Endothelial cell of umbilical vein (primary cell): ENCODE data around the gene RAD51C. TPM values are rescaled to one million over a fixed set of nuclear protein-coding genes. Genes with fewer than 3 reads are reported as not detected.

ENCODE experiments used
- BruUV-seq: library from RNA; stranded (reverse); fragments of 400-500 nt; replicated peaks from 2 replicates; lab custom pipeline; 2021; lab: Mats Ljungman, UMichigan
- CTCF ChIA-PET: fragments of 300-600, 350-600 bp; sonication (Branson Sonifier 250); formaldehyde crosslinking; loops from one replicate; lab custom pipeline; 2021; ENCODE audit warnings: antibody characterized with exemption, inconsistent platforms; lab: Charles Lee
- POLR2A ChIA-PET: fragments of 300-600, 350-600 bp; sonication (Branson Sonifier 250); formaldehyde crosslinking; loops from one replicate; lab custom pipeline; 2021; ENCODE audit warnings: antibody characterized with exemption, inconsistent platforms; lab: Charles Lee
- DNase-seq: peaks from one replicate; pipeline ENCODE4 v3.0.0-alpha.2; 2011; ENCODE audit warnings: low read depth, low spot score
- FAIRE-seq: peaks from 2 replicates; lab custom pipeline; 2011; peaks lifted over from hg19 to GRCh38; lab: Jason Lieb, UNC
- H2AFZ ChIP-seq: 2 replicates; pipeline ENCODE4 v1.6.0; 2012; ENCODE audit warnings: low read depth, low read length, control low read depth, inconsistent platforms
- H3K27ac ChIP-seq: 2 replicates; pipeline ENCODE4 v1.5.1; 2011; ENCODE audit warnings: low read depth, mild to moderate bottlenecking, control low read depth, low read length, moderate library complexity; ENCODE audit not compliant: insufficient read depth
- H3K27me3 ChIP-seq, 2 experiments: 2 replicates each; pipeline versions ENCODE4 v1.6.0 to v1.6.1; 2011; ENCODE audit warnings: low read length in 2 of 2, mixed read lengths in 1 of 2; ENCODE audit not compliant: control insufficient read depth in 2 of 2, insufficient read depth in 2 of 2
- H3K36me3 ChIP-seq, 2 experiments: 2 replicates in 1 of 2; 3 replicates in 1 of 2; pipeline ENCODE4 v1.5.1; 2011; ENCODE audit warnings: low read length in 2 of 2, mild to moderate bottlenecking in 1 of 2, moderate library complexity in 1 of 2; ENCODE audit not compliant: control insufficient read depth in 2 of 2, insufficient read depth in 2 of 2; ENCODE audit errors: extremely low read depth in 1 of 2
- H3K4me1 ChIP-seq: 3 replicates; pipeline ENCODE4 v1.5.1; 2011; ENCODE audit warnings: mild to moderate bottlenecking, low read length; ENCODE audit not compliant: control insufficient read depth, insufficient read depth; ENCODE audit errors: extremely low read depth
- H3K4me2 ChIP-seq: 2 replicates; pipeline ENCODE4 v1.6.1; 2011; ENCODE audit warnings: low read length, control low read depth, mixed read lengths; ENCODE audit not compliant: insufficient read depth
- H3K4me3 ChIP-seq, 3 experiments: fragments of 200-600 bp in 1 of 3; sonication (generic), shearing (Covaris generic) in 1 of 3; replicated peaks in 1 of 3; 2 replicates each; pipeline ENCODE4 v1.5.1; 2011 to 2016; ENCODE audit warnings: control low read depth in 3 of 3, low read length in 3 of 3, mild to moderate bottlenecking in 2 of 3, inconsistent platforms in 1 of 3, low read depth in 1 of 3, moderate library complexity in 1 of 3; ENCODE audit not compliant: insufficient read depth in 1 of 3
- H3K79me2 ChIP-seq: 2 replicates; pipeline ENCODE4 v1.6.0; 2012; ENCODE audit warnings: low read length, inconsistent platforms; ENCODE audit not compliant: control insufficient read depth, insufficient read depth
- H3K9ac ChIP-seq: replicated peaks from 2 replicates; pipeline ENCODE3; 2011; ENCODE audit warnings: low read length, control low read depth; ENCODE audit not compliant: insufficient read depth; ENCODE audit errors: extremely low read depth
- H3K9me1 ChIP-seq: replicated peaks from 3 replicates; pipeline ENCODE4 v1.6.0; 2011; ENCODE audit warnings: mild to moderate bottlenecking, low read length; ENCODE audit not compliant: control insufficient read depth, insufficient read depth; ENCODE audit errors: extremely low read depth
- H3K9me3 ChIP-seq: replicated peaks from 2 replicates; pipeline ENCODE4 v1.5.1; 2012; ENCODE audit warnings: low read length, inconsistent platforms; ENCODE audit not compliant: control insufficient read depth, insufficient read depth
- H4K20me1 ChIP-seq: replicated peaks from 2 replicates; pipeline ENCODE3; 2011; ENCODE audit warnings: mild to moderate bottlenecking, low read length; ENCODE audit not compliant: control insufficient read depth, insufficient read depth; ENCODE audit errors: extremely low read depth
- CTCF ChIP-seq, 2 donors: IDR thresholded peaks; 1 replicate in 1 of 2; 2 replicates in 1 of 2; pipeline ENCODE4 v1.5.1; 2011; ENCODE audit warnings: low read length in 2 of 2, mild to moderate bottlenecking in 2 of 2, moderate library complexity in 2 of 2, control low read depth in 1 of 2, inconsistent platforms in 1 of 2, low read depth in 1 of 2; ENCODE audit not compliant: insufficient read depth in 1 of 2; ENCODE audit errors: extremely low read depth in 1 of 2
- EZH2 ChIP-seq: IDR thresholded peaks from 2 replicates; pipeline ENCODE4 v1.6.1; 2012; ENCODE audit warnings: borderline replicate concordance, low read depth, mild to moderate bottlenecking, moderate library complexity, low read length, inconsistent platforms; ENCODE audit not compliant: severe bottlenecking
- FOS ChIP-seq: IDR thresholded peaks from 2 replicates; pipeline ENCODE4 v1.6.1; 2011; ENCODE audit warnings: mild to moderate bottlenecking, low read length, moderate library complexity, borderline replicate concordance; ENCODE audit not compliant: insufficient read depth
- GATA2 ChIP-seq: IDR thresholded peaks from 2 replicates; pipeline ENCODE4 v1.7.0; 2011; ENCODE audit warnings: low read depth, mild to moderate bottlenecking, moderate library complexity, mixed read lengths, low read length; ENCODE audit not compliant: insufficient read length, insufficient read depth
- JUN ChIP-seq: IDR thresholded peaks from 2 replicates; pipeline ENCODE4 v1.6.1; 2011; ENCODE audit warnings: borderline replicate concordance, low read depth; ENCODE audit not compliant: insufficient read length, insufficient read depth
- MAX ChIP-seq: IDR thresholded peaks from 2 replicates; pipeline ENCODE4 v1.6.1; 2011; ENCODE audit not compliant: insufficient read depth, insufficient read length
- MYC ChIP-seq: IDR thresholded peaks from one replicate; pipeline ENCODE4 v1.6.1; 2011; ENCODE audit warnings: mild to moderate bottlenecking, low read depth, low read length
- POLR2A ChIP-seq: IDR thresholded peaks from 2 replicates; pipeline ENCODE4 v1.6.1; 2012; ENCODE audit warnings: low read depth, mild to moderate bottlenecking, control low read depth, low read length
- POLR2AphosphoS5 ChIP-seq: IDR thresholded peaks from 2 replicates; pipeline ENCODE4 v1.6.1; 2012; ENCODE audit warnings: low read depth, mild to moderate bottlenecking, control low read depth, low read length, moderate library complexity; ENCODE audit not compliant: insufficient read depth
- dilution Hi-C: fragments of 300-500 bp; cut with MboI; formaldehyde crosslinking; loops from one replicate; pipeline ENCODE4 v1.15.0; 2019; ENCODE audit warnings: low sequenced_read_pairs; ENCODE audit not compliant: extremely low pct_ligation_motif_present
- intact Hi-C: fragments of 100-400 bp; cut with micrococcal nuclease; formaldehyde crosslinking; loops from one replicate; pipeline ENCODE4 v1.10.0; 2022
- polyA plus RNA-seq, 4 experiments: library from polyadenylated mRNA; depleted of rRNA in 3 of 4; stranded (reverse) in 3 of 4; unstranded in 1 of 4; fragments of >200 nt; gene quantifications; 2 replicates each; pipeline versions ENCODE4 v1.2.1 to v1.2.3, GENCODE V29; 2011 to 2012; ENCODE audit warnings: missing spikeins in 1 of 4
- total RNA-seq: library from RNA; stranded (reverse); gene quantifications from 2 replicates; pipeline ENCODE4 v1.2.3, GENCODE V29; 2021

Gene RAD51C
- total and polyA plus RNA-seq, 2 donors (not counting 3 experiments of a cell fraction or from before 2014, with no cell fraction given), result 24.8 to 38.9 TPM

GRCh38 chr17:58671969-58672368 is 20.4 kb upstream of the RAD51C start:
- FAIRE-seq, result no peak
- Histone ChIP-seq H3K9ac (no peak overlapping the region), H3K79me2 (no peaks in the 10 kb centered on the region), H4K20me1 (no peaks in the 10 kb centered on the region), H3K4me3 (no peak overlapping the region), H3K9me1 (no peaks in the 10 kb centered on the region), H3K36me3 (no peaks in the 10 kb centered on the region), H3K27me3 (no peaks in the 10 kb centered on the region), H3K4me2 (no peak overlapping the region), H3K27ac (no peak overlapping the region), H3K9me3 (no peaks in the 10 kb centered on the region), H2AFZ (no peak overlapping the region), H3K4me1 (peaks cover 2% of the 10 kb centered on the region)
- BruUV-seq, result no TSS peak
- no peak for DNase-seq
- ChIA-PET CTCF (no interaction called here), POLR2A (interaction anchor here (3.1 kb wide), 1 partner anchor 41 kb away, joined by 13 read pairs; no protein-coding TSS in a partner anchor)
- TF ChIP-seq EZH2, result no peak
- TF ChIP-seq MYC, result no peak
- no peak for TF ChIP-seq FOS
- no peak for TF ChIP-seq MAX
- no peak for TF ChIP-seq POLR2A
- TF ChIP-seq POLR2AphosphoS5, result no peak
- no peak for TF ChIP-seq CTCF (IDR thresholded peaks at IDR 0.05; ENCODE audit: extremely low read depth in 1 of 2, insufficient read depth in 1 of 2, low read depth in 1 of 2, low read length in 2 of 2)
- no peak for TF ChIP-seq JUN
- no peak for TF ChIP-seq GATA2
- dilution Hi-C loops (no loop called here), intact Hi-C loops (no loop called here)
